HG03139 (cell line): Measurements from ENCODE around the gene INSYN2A.

Experiments used
- ATAC-seq: cut with Tn5 transposase; IDR thresholded peaks from one replicate; pipeline ENCODE4 v1.9.1; 2021; ENCODE audit not compliant: unreplicated experiment

INSYN2A gene

GRCh38 chr10:127154831-127155620 lies 41.4 kb downstream of the INSYN2A start:
- no peak for ATAC-seq

GRCh38 chr10:127153181-127153580 lies 43.2 kb downstream of the INSYN2A start:
- ATAC-seq: no peak

GRCh38 chr10:127151981-127152699 lies 44.3 kb downstream of the INSYN2A start:
- ATAC-seq: no peak

GRCh38 chr10:127151541-127151940 lies 44.9 kb downstream of the INSYN2A start:
- ATAC-seq: no peak

- no peak for ATAC-seq
Measured at GRCh38 chr10:127150136-127150535, 46.3 kb downstream of the INSYN2A start.

- no peak for ATAC-seq
Measured at GRCh38 chr10:127149501-127150081, 46.8 kb downstream of the INSYN2A start.

GRCh38 chr10:127148933-127149220 lies 47.5 kb downstream of the INSYN2A start:
- no peak for ATAC-seq

GRCh38 chr10:127148066-127148932 lies 48.1 kb downstream of the INSYN2A start:
- no peak for ATAC-seq

GRCh38 chr10:127146661-127147060 lies 49.7 kb downstream of the INSYN2A start:
- ATAC-seq: no peak
